GM12878 (cell line): Measurements from ENCODE around the gene RAD9A. TPM values are rescaled to one million over a fixed set of nuclear protein-coding genes. Genes with fewer than 3 reads are reported as not detected.

ENCODE experiments used
- ATAC-seq: fragments of 200-7000 bp; cut with Tn5 transposase; 3 replicates; pipeline ENCODE4 v1.9.1; 2020; ENCODE audit warnings: mild to moderate bottlenecking, moderate library complexity
- BruUV-seq: library from RNA; stranded (reverse); fragments of 400-500 nt; replicated peaks from 2 replicates; lab custom pipeline; 2021; lab: Mats Ljungman, UMichigan
- CTCF ChIA-PET: fragments of 300-600 bp; sonication (Branson Sonifier 250); formaldehyde crosslinking; extraction: SDS; loops from one replicate; lab custom pipeline; 2021; ENCODE audit warnings: inconsistent platforms; lab: Yijun Ruan, JAX
- POLR2A ChIA-PET: fragments of 350-600 bp; formaldehyde crosslinking; extraction: SDS; loops from one replicate; lab custom pipeline; 2021; ENCODE audit warnings: inconsistent platforms; lab: Charles Lee
- RAD21 ChIA-PET: fragments of 300-600 bp; sonication (Branson Sonifier 250); formaldehyde crosslinking; loops from one replicate; lab custom pipeline; 2023; ENCODE audit warnings: antibody characterized with exemption; ENCODE audit not compliant: unreplicated experiment; lab: Charles Lee
- SMC1A ChIA-PET: fragments of 300-600 bp; sonication (Branson Sonifier 250); formaldehyde crosslinking; loops from one replicate; lab custom pipeline; 2023; ENCODE audit not compliant: unreplicated experiment, uncharacterized antibody; lab: Charles Lee
- DNase-seq: peaks from one replicate; pipeline ENCODE4 v3.0.0-alpha.2; 2011; ENCODE audit warnings: low read depth, low spot score
- FAIRE-seq: peaks from 3 replicates; lab custom pipeline; 2011; peaks lifted over from hg19 to GRCh38; lab: Jason Lieb, UNC
- H2AFZ ChIP-seq: 2 replicates; pipeline ENCODE4 v1.6.0; 2011; ENCODE audit warnings: low read depth, low read length, control low read depth; ENCODE audit not compliant: control insufficient read depth
- H3K27ac ChIP-seq: 2 replicates; pipeline ENCODE4 v1.5.1; 2011; ENCODE audit warnings: control low read depth; ENCODE audit not compliant: control insufficient read depth, insufficient read depth
- H3K27me3 ChIP-seq, 2 experiments: replicated peaks in 1 of 2; 2 replicates each; pipeline versions ENCODE4 v1.6.0 to v1.6.1; 2011; ENCODE audit warnings: low read length in 1 of 2; ENCODE audit not compliant: control insufficient read depth in 2 of 2, insufficient read depth in 2 of 2
- H3K36me3 ChIP-seq, 2 experiments: 2 replicates each; pipeline ENCODE4 v1.5.1; 2011; ENCODE audit warnings: low read length in 1 of 2; ENCODE audit not compliant: control insufficient read depth in 2 of 2, insufficient read depth in 2 of 2
- H3K4me1 ChIP-seq: 2 replicates; pipeline ENCODE4 v1.6.1; 2011; ENCODE audit warnings: mild to moderate bottlenecking, low read length, moderate library complexity, mixed read lengths; ENCODE audit not compliant: control insufficient read depth, insufficient read depth
- H3K4me2 ChIP-seq: 2 replicates; pipeline ENCODE4 v1.6.0; 2011; ENCODE audit warnings: control low read depth; ENCODE audit not compliant: control insufficient read depth, insufficient read depth
- H3K4me3 ChIP-seq: fragments of 200-600 bp; sonication (generic); 2 replicates; pipeline ENCODE4 v1.5.1; 2016
- H3K79me2 ChIP-seq: 2 replicates; pipeline ENCODE4 v1.6.0; 2011; ENCODE audit warnings: low read length; ENCODE audit not compliant: control insufficient read depth, insufficient read depth
- H3K9ac ChIP-seq: 2 replicates; pipeline ENCODE4 v1.8.0; 2011; ENCODE audit warnings: low read length, control low read depth, mixed read lengths; ENCODE audit not compliant: control insufficient read depth, insufficient read depth
- H3K9me3 ChIP-seq: replicated peaks from 3 replicates; pipeline ENCODE4 v1.5.1; 2011; ENCODE audit warnings: mild to moderate bottlenecking, low read length; ENCODE audit not compliant: control insufficient read depth, insufficient read depth
- H4K20me1 ChIP-seq: 2 replicates; pipeline ENCODE4 v1.6.0; 2011; ENCODE audit not compliant: control insufficient read depth, insufficient read depth
- GATAD2B ChIP-seq: fragments of 450-650 bp; conservative IDR thresholded peaks from 2 replicates; pipeline ENCODE4 v1.6.1; 2017; ENCODE audit warnings: low read depth, mild to moderate bottlenecking, moderate library complexity
- MEF2B ChIP-seq: fragments of 450-650 bp; IDR thresholded peaks from 2 replicates; pipeline ENCODE4 v1.6.1; 2018; ENCODE audit warnings: mild to moderate bottlenecking, moderate library complexity; ENCODE audit not compliant: partially characterized antibody, poor library complexity, severe bottlenecking
- NR2F1 ChIP-seq: fragments of 450-650 bp; conservative IDR thresholded peaks from 2 replicates; pipeline ENCODE4 v1.6.1; 2017; ENCODE audit warnings: mild to moderate bottlenecking
- SPI1 ChIP-seq: IDR thresholded peaks from 2 replicates; pipeline ENCODE4 v1.6.1; 2011; ENCODE audit warnings: low read depth, mild to moderate bottlenecking, low read length, moderate library complexity, borderline replicate concordance; ENCODE audit not compliant: insufficient read depth
- ZBED1 ChIP-seq: IDR thresholded peaks from 2 replicates; pipeline ENCODE4 v1.6.1; 2016; ENCODE audit warnings: borderline replicate concordance
- WGBS: methylation state at CpG from one replicate; pipeline ENCODE4 v1.1.6; 2016; ENCODE audit warnings: low lambda C conversion rate; ENCODE audit not compliant: insufficient replicate concordance, insufficient coverage; ENCODE audit errors: missing lambda C conversion rate; 5-methylcytosine and 5-hydroxymethylcytosine counted together
- in situ Hi-C: fragments of 300-500 bp; cut with MboI; formaldehyde crosslinking; loops from 9 replicates; pipeline ENCODE4 v1.14.3; 2018; ENCODE audit warnings: mixed read lengths
- intact Hi-C: fragments of 100-400 bp; cut with micrococcal nuclease; formaldehyde crosslinking; loops from one replicate; pipeline ENCODE4 v1.14.2; 2022; ENCODE audit not compliant: unreplicated experiment
- polyA plus RNA-seq, 11 experiments: library from polyadenylated mRNA; depleted of rRNA in 4 of 11; unstranded in 6 of 11; stranded (reverse) in 5 of 11; fragments of >200 nt; fragmentation: Nextera tagmentation in 4 of 11; fragmentation: Illumina TruSeq in 1 of 11; extraction: Ambion mirVana in 4 of 11; extraction: Trizol in 1 of 11; gene quantifications; 1 replicate in 1 of 11; 2 replicates in 10 of 11; pipeline versions ENCODE4 v1.2.1 to v1.2.3, GENCODE V29; 2011 to 2016; ENCODE audit warnings: inconsistent platforms in 2 of 11, missing spikeins in 2 of 11, low read depth in 1 of 11
- total RNA-seq, 4 experiments: library from RNA; depleted of rRNA in 3 of 4; stranded (reverse); fragments of >200 nt in 3 of 4; fragmentation: Illumina TruSeq in 1 of 4; extraction: Trizol in 1 of 4; gene quantifications; 2 replicates each; pipeline versions ENCODE4 v1.2.1 to v1.2.3, GENCODE V29; 2013 to 2021

Gene RAD9A
- total and polyA plus RNA-seq, 10 of the 15 experiments (the other 5 are each of a cell fraction or from before 2014, with no cell fraction given): 1.1 to 36.2 (median 19.8) TPM

DNA sequence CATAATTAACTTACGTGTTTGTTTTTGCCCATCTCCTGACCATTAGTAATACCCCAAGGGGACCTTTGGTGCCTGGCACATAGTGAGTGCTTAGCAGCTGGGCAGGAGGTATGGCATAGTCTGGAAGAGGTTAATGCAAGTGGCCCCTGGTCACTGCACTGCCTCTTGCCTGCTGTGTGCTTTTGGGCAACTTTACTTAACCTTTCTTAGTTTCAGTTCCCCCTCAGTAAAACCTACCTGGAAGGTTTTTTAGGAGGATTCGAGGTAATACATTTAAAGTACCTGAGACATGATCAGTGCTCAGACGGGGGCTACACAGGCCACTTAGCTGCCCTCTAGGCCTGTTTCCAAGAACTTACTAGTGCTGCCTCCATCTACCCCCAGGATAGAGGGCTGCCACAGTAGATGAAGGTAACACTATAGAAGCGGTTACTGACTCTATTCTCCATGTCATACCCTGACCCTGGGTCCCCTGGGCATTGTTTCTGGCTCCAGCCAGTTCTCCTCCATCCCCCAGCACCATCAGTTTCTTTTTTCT, 41.8 kb upstream of the RAD9A start:
- no peak overlapping the region for H3K4me3 ChIP-seq
- H3K36me3 ChIP-seq: no peaks in the 10 kb centered on the region
- SMC1A ChIA-PET: interaction anchor here (1.7 to 15.8 kb wide), 2 partner anchors 28 to 32 kb away, joined by 4 to 646 read pairs; partner anchors contain the start of gene CLCF1
- in situ Hi-C loops (loop anchor here (5.0 kb wide), 1 partner anchor 37 kb away; no protein-coding TSS in a partner anchor), intact Hi-C loops (no loop called here)
- ATAC-seq: no peak
- H2AFZ ChIP-seq: no peak overlapping the region
- DNase-seq: no peak
- no peak overlapping the region for H3K27ac ChIP-seq
- H3K4me1 ChIP-seq: peaks cover 54% of the 10 kb centered on the region
- TF ChIP-seq MEF2B (peak; percentile 53), NR2F1 (peak; percentile 58), SPI1 (peak; percentile 80; the same call in 1 of the 2 replicates), GATAD2B (0 out of 2 replicates have a peak, but pooled peaks have one; percentile 25), ZBED1 (no peak)
- no peaks in the 10 kb centered on the region for H3K9me3 ChIP-seq
- WGBS: 37% methylated on average over 4 of the region's 4 CpGs
- no peaks in the 10 kb centered on the region for H3K27me3 ChIP-seq
- BruUV-seq: no TSS peak
- FAIRE-seq: no peak
- peaks cover 19% of the 10 kb centered on the region for H3K79me2 ChIP-seq
- H3K9ac ChIP-seq: no peak overlapping the region
- RAD21 ChIA-PET: interaction anchor here (1.0 to 10.1 kb wide), 4 partner anchors 21 to 118 kb away, joined by 3 to 525 read pairs (median 98); partner anchors contain the start of gene CLCF1
- no peak overlapping the region; the same call in 1 of the 2 replicates for H3K4me2 ChIP-seq
- CTCF ChIA-PET: interaction anchor here (1.1 to 26.2 kb wide), 6 partner anchors 30 to 319 kb away, joined by 3 to 1301 read pairs (median 8); partner anchors contain the start of genes CLCF1 and RAD9A
- no peaks in the 10 kb centered on the region for H4K20me1 ChIP-seq
- POLR2A ChIA-PET: interaction anchor here (0.7 to 11.4 kb wide), 7 partner anchors 29 to 82 kb away, joined by 3 to 183 read pairs (median 4); partner anchors contain the start of gene GRK2
